SU-DHL-6 (cell line): ENCODE data around the gene CFAP100.

Experiments
- H2AFZ ChIP-seq: fragments of 200-600 bp; sonication (generic); 2 replicates; pipeline ENCODE4 v1.6.1; 2014; ENCODE audit warnings: low read depth, mild to moderate bottlenecking, moderate library complexity, mixed read lengths, antibody characterized with exemption, low read length; ENCODE audit not compliant: severe bottlenecking
- H3F3A ChIP-seq: fragments of 200-600 bp; shearing (Covaris generic); 2 replicates; pipeline ENCODE4 v1.6.0; 2016; ENCODE audit warnings: antibody characterized with exemption, mild to moderate bottlenecking; ENCODE audit not compliant: insufficient read depth
- H3K27ac ChIP-seq: fragments of 200-600 bp; sonication (generic); 2 replicates; pipeline ENCODE4 v1.5.1; 2016; ENCODE audit warnings: low read depth, mild to moderate bottlenecking, low read length, moderate library complexity, mixed read lengths
- H3K27me3 ChIP-seq: fragments of 200-600 bp; sonication (generic), shearing (Covaris generic); 2 replicates; pipeline ENCODE4 v1.6.0; 2014; ENCODE audit warnings: mild to moderate bottlenecking, low read length
- H3K36me3 ChIP-seq: fragments of 200-600 bp; sonication (generic); 2 replicates; pipeline ENCODE4 v1.6.1; 2014; ENCODE audit warnings: mild to moderate bottlenecking, low read length, mixed read lengths
- H3K4me2 ChIP-seq: fragments of 300-600, 200-600 bp; shearing (Covaris generic), sonication (generic); 2 replicates; pipeline ENCODE4 v1.6.0; 2014; ENCODE audit warnings: low read length, low read depth, mild to moderate bottlenecking; ENCODE audit not compliant: poor library complexity, severe bottlenecking
- H3K4me3 ChIP-seq: fragments of 200-600 bp; sonication (generic); 2 replicates; pipeline ENCODE4 v1.5.1; 2014; ENCODE audit warnings: antibody characterized with exemption, low read length, mild to moderate bottlenecking, mixed read lengths; ENCODE audit not compliant: insufficient read depth, poor library complexity, severe bottlenecking
- H3K79me2 ChIP-seq: fragments of 200-600 bp; sonication (generic); 2 replicates; pipeline ENCODE4 v1.6.1; 2014; ENCODE audit warnings: mild to moderate bottlenecking, low read length, moderate library complexity; ENCODE audit not compliant: insufficient read depth
- H3K9ac ChIP-seq: fragments of 200-600 bp; sonication (generic); 2 replicates; pipeline ENCODE4 v1.7.0; 2014; ENCODE audit warnings: mild to moderate bottlenecking, low read length
- H3K9me2 ChIP-seq: fragments of 200-600 bp; sonication (generic); replicated peaks from 2 replicates; pipeline ENCODE4 v1.6.1; 2014; ENCODE audit warnings: low read length; ENCODE audit not compliant: insufficient read depth
- H3K9me3 ChIP-seq: fragments of 200-600 bp; sonication (generic); 2 replicates; pipeline ENCODE4 v1.6.1; 2014; ENCODE audit warnings: low read length, mixed read lengths; ENCODE audit not compliant: insufficient read depth
- H4K20me1 ChIP-seq: fragments of 200-600 bp; sonication (generic); 2 replicates; pipeline ENCODE4 v1.6.1; 2014; ENCODE audit warnings: low read depth, mild to moderate bottlenecking, antibody characterized with exemption, low read length, moderate library complexity, mixed read lengths
- EZH2phosphoT487 ChIP-seq: fragments of 200-600 bp; sonication (generic), shearing (Covaris generic); conservative IDR thresholded peaks from 2 replicates; pipeline ENCODE4 v1.6.1; 2018; ENCODE audit warnings: mild to moderate bottlenecking, antibody characterized with exemption, low read length, moderate library complexity, mixed read lengths
- TF ChIP-seq, protein P1 (sequence below): fragments of 200-600 bp; sonication (generic); IDR thresholded peaks from one replicate; pipeline ENCODE4 v1.5.1; 2017; ENCODE audit warnings: antibody characterized with exemption, mild to moderate bottlenecking, low read length, moderate library complexity; ENCODE audit not compliant: insufficient read depth, poor library complexity, severe bottlenecking

CFAP100 gene

DNA sequence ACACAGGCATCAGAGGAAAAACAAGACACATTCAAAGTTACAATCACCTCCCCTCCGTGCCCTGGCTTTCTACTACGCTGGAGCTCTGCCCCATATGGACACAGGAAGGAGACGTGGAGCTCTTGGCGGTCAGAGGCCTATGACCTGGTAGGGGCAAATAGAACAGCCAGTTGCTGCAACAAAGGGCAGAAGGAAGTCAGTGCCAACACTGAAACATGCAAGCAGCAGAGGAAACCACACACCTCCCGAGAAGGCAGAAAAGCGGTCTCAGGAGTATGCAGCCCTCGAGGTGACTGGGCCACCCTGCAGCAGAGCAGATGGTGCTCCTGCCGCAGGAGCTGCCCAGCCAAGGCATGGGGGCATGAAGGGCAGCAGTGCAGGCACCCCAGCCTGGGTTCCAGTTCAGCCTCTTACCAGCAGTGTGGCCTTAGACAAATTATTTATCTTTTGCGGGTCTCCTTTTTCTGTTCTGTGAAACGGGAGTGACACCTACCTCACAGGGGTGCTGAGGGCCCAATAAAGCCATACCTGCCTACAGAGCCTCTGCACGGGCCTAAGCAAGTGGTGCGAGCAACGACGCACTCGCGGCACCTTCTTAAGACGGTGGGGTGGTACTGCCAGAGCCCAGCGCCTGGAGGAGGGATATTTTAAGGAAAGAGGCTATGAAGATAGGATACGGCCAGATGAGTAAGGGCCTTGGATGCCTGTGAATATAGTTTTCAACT, 72.3 kb downstream of the CFAP100 start:
- H3K4me2 ChIP-seq: no peak overlapping the region
- peaks cover 2% of the 10 kb centered on the region; the same call in 1 of the 2 replicates for H3K79me2 ChIP-seq
- no peaks in the 10 kb centered on the region for H3K9me2 ChIP-seq
- H3K9me3 ChIP-seq: no peaks in the 10 kb centered on the region
- no peak overlapping the region for H3K27ac ChIP-seq
- H3K36me3 ChIP-seq: peaks cover 3% of the 10 kb centered on the region; the same call in 1 of the 2 replicates
- no peak overlapping the region for H3K9ac ChIP-seq
- H2AFZ ChIP-seq: no peak overlapping the region
- no peak overlapping the region for H3K4me3 ChIP-seq
- TF ChIP-seq, protein P1, sequence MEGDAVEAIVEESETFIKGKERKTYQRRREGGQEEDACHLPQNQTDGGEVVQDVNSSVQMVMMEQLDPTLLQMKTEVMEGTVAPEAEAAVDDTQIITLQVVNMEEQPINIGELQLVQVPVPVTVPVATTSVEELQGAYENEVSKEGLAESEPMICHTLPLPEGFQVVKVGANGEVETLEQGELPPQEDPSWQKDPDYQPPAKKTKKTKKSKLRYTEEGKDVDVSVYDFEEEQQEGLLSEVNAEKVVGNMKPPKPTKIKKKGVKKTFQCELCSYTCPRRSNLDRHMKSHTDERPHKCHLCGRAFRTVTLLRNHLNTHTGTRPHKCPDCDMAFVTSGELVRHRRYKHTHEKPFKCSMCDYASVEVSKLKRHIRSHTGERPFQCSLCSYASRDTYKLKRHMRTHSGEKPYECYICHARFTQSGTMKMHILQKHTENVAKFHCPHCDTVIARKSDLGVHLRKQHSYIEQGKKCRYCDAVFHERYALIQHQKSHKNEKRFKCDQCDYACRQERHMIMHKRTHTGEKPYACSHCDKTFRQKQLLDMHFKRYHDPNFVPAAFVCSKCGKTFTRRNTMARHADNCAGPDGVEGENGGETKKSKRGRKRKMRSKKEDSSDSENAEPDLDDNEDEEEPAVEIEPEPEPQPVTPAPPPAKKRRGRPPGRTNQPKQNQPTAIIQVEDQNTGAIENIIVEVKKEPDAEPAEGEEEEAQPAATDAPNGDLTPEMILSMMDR: no peak
- TF ChIP-seq EZH2phosphoT487: no peak
- H3F3A ChIP-seq: no peaks in the 10 kb centered on the region
- no peaks in the 10 kb centered on the region for H3K27me3 ChIP-seq
- H4K20me1 ChIP-seq: no peaks in the 10 kb centered on the region

DNA sequence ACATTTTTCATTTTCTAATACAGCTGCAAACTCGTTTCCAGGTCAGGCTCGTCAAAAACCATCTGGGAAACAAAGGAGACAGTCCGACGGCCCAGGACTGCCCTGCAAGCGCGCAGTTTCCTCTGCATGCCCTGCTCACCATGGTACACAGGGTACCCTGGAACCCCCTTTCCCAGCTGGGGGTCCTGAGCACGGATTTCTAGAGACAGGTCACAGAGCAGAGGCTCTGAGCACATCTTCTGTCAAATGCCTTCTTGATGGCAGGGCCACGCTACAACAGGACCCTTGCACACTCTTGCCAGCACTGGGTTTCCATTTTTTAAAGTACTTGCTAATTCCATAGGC, 72.9 kb downstream of the CFAP100 start:
- Histone ChIP-seq H3K9ac (no peak overlapping the region), H3K9me3 (no peaks in the 10 kb centered on the region), H3K4me3 (no peak overlapping the region), H3K79me2 (peaks cover 8% of the 10 kb centered on the region; the same call in 1 of the 2 replicates), H3F3A (no peaks in the 10 kb centered on the region), H3K27me3 (no peaks in the 10 kb centered on the region), H2AFZ (no peak overlapping the region), H3K36me3 (peaks cover 3% of the 10 kb centered on the region; the same call in 1 of the 2 replicates), H3K27ac (no peak overlapping the region), H3K4me2 (no peak overlapping the region), H3K9me2 (no peaks in the 10 kb centered on the region), H4K20me1 (no peaks in the 10 kb centered on the region)
- TF ChIP-seq, protein P1: no peak
- no peak for TF ChIP-seq EZH2phosphoT487

DNA sequence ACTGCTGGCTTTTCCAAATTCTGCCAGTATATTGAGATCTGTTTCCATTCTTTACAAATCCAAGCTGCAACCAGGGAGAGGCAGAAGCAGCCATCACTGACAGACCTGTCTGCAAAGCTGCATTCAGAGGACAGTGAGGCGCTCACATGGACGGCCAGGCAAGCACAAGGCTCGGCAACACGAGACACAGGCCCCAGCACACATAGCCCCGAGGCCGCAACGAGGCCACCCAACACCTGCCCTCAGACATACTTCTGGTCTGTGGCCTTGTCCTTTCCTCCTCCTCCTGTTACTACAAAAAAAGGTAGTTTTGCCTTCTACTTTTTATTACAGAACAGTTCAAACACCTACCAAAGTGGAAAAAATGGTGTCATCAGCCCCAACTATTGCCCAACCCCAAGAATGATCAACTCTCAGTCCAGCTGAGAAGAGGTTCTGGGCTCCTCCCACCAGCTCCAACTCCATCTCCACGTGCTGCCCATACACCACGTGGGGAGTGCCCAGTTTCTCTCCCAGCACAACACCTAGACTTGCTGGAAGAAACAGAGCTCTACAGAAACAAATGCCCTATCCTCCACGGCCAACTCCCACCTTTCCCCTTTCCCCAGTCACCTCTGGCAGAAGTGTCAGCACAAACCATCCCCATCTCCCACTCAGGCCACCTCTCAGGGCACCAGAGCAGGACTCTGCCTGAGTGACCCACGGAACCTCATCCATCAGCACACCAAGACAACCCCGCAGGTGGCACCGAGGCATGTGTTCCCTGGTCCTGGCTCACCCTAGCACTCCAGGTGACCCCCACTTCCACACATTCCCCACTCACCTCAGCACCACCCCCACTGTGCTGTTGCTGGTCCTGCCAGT, 73.6 kb downstream of the CFAP100 start:
- Histone ChIP-seq H3K9me2 (no peaks in the 10 kb centered on the region), H3K4me3 (no peak overlapping the region), H3K9ac (no peak overlapping the region), H3K9me3 (no peaks in the 10 kb centered on the region), H2AFZ (no peak overlapping the region), H3K27ac (no peak overlapping the region), H3K27me3 (no peaks in the 10 kb centered on the region), H3K36me3 (peaks cover 3% of the 10 kb centered on the region; the same call in 1 of the 2 replicates), H3F3A (no peaks in the 10 kb centered on the region), H4K20me1 (no peaks in the 10 kb centered on the region), H3K4me2 (no peak overlapping the region), H3K79me2 (peaks cover 14% of the 10 kb centered on the region; the same call in 1 of the 2 replicates)
- TF ChIP-seq, protein P1: no peak
- TF ChIP-seq EZH2phosphoT487: no peak
